ENCODE data around the gene FAM171A1. TPM values are rescaled to one million over a fixed set of nuclear protein-coding genes. Genes with fewer than 3 reads are reported as not detected.
A peak's percentile ranks its signal among the peaks of the same experiment; 100 is the strongest.

Gene FAM171A1
- total and polyA plus RNA-seq, 2 experiments from 2014 or later, result 24.4 to 29.5 TPM

DNA sequence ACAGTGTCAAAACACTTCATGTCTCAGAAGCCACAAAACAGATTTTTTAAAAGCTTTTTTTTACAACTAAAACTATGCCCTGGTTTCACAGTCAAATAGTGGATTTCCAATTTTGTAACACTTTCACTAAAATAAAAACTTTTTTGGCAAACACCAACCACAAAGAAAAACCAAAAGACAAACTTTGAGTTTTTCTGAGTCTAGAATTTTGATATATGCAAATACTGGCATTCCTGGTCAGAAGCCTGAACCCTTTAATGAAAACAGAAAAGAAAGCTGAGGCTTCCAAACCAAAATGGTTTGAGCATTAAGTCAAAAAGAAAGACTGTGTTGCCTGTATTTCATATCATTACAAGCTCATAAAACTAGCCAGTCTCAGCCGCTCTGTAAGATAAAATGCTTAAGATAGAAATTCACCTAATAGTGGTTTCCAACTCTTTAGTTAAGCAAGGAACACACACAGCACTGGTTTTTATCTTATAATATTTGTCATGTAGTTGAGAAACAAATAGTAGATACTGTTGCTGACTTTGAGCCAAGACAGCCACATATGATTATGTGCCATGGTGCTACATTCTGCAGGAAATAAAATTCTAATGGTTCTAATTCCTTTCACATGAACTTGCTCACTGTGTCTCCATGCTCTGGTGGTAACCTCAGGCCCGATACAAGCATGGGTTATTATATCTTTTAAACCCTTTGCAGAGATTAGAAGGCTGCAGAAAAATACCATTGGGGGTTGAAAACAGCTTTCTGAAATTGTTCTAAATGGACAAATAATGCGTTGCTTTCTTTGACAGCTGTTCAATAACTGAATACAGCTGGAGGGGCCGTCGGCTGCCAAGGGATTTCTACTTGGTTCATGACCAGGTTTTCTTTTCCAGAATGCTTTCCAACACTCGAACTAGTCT is 49.4 kb downstream of the FAM171A1 start:
- H3K27ac ChIP-seq, result peak overlapping the region; percentile 40
- DNase-seq (ENCODE audit: low spot score), result peak; percentile 30
- no peak overlapping the region for H2AFZ ChIP-seq

DNA sequence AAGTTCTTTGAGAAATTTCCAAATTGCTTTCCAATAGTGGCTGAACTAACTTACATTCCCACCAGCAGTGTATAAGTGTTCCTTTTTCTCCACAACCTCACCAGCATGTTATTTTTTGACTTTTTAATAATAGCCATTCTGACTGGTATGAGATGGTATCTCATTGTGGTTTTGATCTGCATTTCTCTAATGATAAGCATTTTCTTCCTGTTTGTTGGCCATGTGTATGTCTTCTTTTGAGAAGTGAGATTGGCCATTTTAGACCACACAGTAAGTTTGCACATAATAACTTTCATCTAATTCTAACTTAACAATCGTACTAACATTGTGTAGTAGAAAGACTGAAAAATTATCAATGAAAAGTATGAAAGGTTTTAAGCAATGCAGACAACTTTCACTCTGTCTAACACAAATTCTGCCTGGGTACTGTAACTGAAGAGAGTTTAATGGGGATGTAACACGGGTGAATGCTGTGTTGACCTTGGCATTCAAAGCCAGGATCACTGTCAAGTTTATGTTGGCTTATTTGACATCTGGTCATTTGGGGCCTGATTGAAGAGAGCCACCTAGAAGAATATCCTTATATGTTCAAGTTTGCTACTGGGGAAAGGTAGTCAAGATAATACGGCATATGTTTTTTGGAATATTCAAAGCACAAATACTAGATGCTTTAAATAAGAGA is 50.4 kb downstream of the FAM171A1 start:
- Histone ChIP-seq H2AFZ (no peak overlapping the region), H3K9me2 (replicated peaks; ENCODE audit: insufficient read depth) (no peaks in the 10 kb centered on the region), H3K27me3 (no peaks in the 10 kb centered on the region), H3K4me2 (peak overlapping the region; percentile 59), H3K4me3 (no peak overlapping the region), H3K4me1 (ENCODE audit: insufficient read depth) (peaks cover 36% of the 10 kb centered on the region), H3K79me2 (peaks cover 32% of the 10 kb centered on the region), H3K9me3 (ENCODE audit: low read depth) (no peaks in the 10 kb centered on the region), H3K36me3 (replicated peaks; ENCODE audit: insufficient read depth, low read depth) (no peaks in the 10 kb centered on the region), H4K20me1 (ENCODE audit: insufficient read depth, poor library complexity, severe bottlenecking) (no peaks in the 10 kb centered on the region), H3K27ac (peak overlapping the region; percentile 40)
- WGBS (ENCODE audit: low lambda C conversion rate, missing lambda C conversion rate), result 61% methylated on average over 3 of the region's 3 CpGs
- no peak for DNase-seq (ENCODE audit: low spot score)
- TF ChIP-seq, protein P1, sequence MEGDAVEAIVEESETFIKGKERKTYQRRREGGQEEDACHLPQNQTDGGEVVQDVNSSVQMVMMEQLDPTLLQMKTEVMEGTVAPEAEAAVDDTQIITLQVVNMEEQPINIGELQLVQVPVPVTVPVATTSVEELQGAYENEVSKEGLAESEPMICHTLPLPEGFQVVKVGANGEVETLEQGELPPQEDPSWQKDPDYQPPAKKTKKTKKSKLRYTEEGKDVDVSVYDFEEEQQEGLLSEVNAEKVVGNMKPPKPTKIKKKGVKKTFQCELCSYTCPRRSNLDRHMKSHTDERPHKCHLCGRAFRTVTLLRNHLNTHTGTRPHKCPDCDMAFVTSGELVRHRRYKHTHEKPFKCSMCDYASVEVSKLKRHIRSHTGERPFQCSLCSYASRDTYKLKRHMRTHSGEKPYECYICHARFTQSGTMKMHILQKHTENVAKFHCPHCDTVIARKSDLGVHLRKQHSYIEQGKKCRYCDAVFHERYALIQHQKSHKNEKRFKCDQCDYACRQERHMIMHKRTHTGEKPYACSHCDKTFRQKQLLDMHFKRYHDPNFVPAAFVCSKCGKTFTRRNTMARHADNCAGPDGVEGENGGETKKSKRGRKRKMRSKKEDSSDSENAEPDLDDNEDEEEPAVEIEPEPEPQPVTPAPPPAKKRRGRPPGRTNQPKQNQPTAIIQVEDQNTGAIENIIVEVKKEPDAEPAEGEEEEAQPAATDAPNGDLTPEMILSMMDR (IDR thresholded peaks at IDR 0.05; ENCODE audit: poor library complexity), result no peak
- no peak for TF ChIP-seq EZH2phosphoT487 (IDR thresholded peaks at IDR 0.05; ENCODE audit: low read depth, severe bottlenecking, unreplicated experiment)
- no peak for TF ChIP-seq EZH2 (IDR thresholded peaks at IDR 0.05; ENCODE audit: borderline replicate concordance)

More for the DNA sequence above, 49.4 kb downstream of the FAM171A1 start:
- Histone ChIP-seq H3K9me2 (replicated peaks; ENCODE audit: insufficient read depth) (no peaks in the 10 kb centered on the region), H3K9me3 (ENCODE audit: low read depth) (no peaks in the 10 kb centered on the region), H3K36me3 (replicated peaks; ENCODE audit: insufficient read depth, low read depth) (no peaks in the 10 kb centered on the region), H3K79me2 (peaks cover 40% of the 10 kb centered on the region), H4K20me1 (ENCODE audit: insufficient read depth, poor library complexity, severe bottlenecking) (no peaks in the 10 kb centered on the region), H3K4me1 (ENCODE audit: insufficient read depth) (peaks cover 26% of the 10 kb centered on the region), H3K27me3 (no peaks in the 10 kb centered on the region), H3K4me3 (no peak overlapping the region), H3K4me2 (peak overlapping the region; percentile 59)
- TF ChIP-seq, protein P1 (IDR thresholded peaks at IDR 0.05; ENCODE audit: poor library complexity), result no peak
- TF ChIP-seq EZH2 (IDR thresholded peaks at IDR 0.05; ENCODE audit: borderline replicate concordance) (no peak), EZH2phosphoT487 (IDR thresholded peaks at IDR 0.05; ENCODE audit: low read depth, severe bottlenecking, unreplicated experiment) (no peak)
- 34% methylated on average over 6 of the region's 6 CpGs for whole genome bisulfite sequencing (ENCODE audit: low lambda C conversion rate, missing lambda C conversion rate)

DNA sequence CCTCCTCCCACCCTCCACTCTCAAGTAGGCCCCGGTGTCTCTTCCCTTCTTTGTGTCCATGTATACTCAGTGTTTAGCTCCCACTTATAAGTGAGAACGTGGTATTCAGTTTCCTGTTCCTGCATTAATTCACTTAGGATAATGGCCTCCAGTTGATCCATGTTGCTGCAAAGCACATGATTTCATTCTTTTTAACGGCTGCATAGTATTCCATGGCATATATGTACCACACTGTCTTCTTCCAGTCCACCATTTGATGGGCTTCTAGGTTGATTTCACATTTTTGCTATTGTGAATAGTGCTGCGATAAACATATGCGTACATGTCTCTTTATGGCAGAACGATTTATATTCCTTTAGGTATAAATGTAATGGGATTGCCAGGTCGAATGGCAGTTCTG is 51.0 kb downstream of the FAM171A1 start:
- H3K27ac ChIP-seq, result no peak overlapping the region
- no peak overlapping the region for H2AFZ ChIP-seq
- TF ChIP-seq EZH2 (IDR thresholded peaks at IDR 0.05; ENCODE audit: borderline replicate concordance) (no peak), EZH2phosphoT487 (IDR thresholded peaks at IDR 0.05; ENCODE audit: low read depth, severe bottlenecking, unreplicated experiment) (no peak)
- TF ChIP-seq, protein P1 (IDR thresholded peaks at IDR 0.05; ENCODE audit: poor library complexity), result no peak
- H3K27me3 ChIP-seq, result no peaks in the 10 kb centered on the region
- no peak overlapping the region for H3K4me3 ChIP-seq
- WGBS (ENCODE audit: low lambda C conversion rate, missing lambda C conversion rate), result 98% methylated on average over 7 of the region's 7 CpGs
- H3K9me3 ChIP-seq (ENCODE audit: low read depth), result no peaks in the 10 kb centered on the region
- H3K79me2 ChIP-seq, result peaks cover 30% of the 10 kb centered on the region
- H3K9me2 ChIP-seq (replicated peaks; ENCODE audit: insufficient read depth), result no peaks in the 10 kb centered on the region
- no peaks in the 10 kb centered on the region for H3K36me3 ChIP-seq (replicated peaks; ENCODE audit: insufficient read depth, low read depth)
- no peak overlapping the region for H3K4me2 ChIP-seq
- no peaks in the 10 kb centered on the region for H4K20me1 ChIP-seq (ENCODE audit: insufficient read depth, poor library complexity, severe bottlenecking)
- DNase-seq (ENCODE audit: low spot score), result no peak
- H3K4me1 ChIP-seq (ENCODE audit: insufficient read depth), result peaks cover 42% of the 10 kb centered on the region
